Trophoblast cell (in vitro differentiated cells and primary cell): ENCODE results near the gene TM9SF1.

Experiments used
- DNase-seq, 2 donors: peaks; one replicate each; pipeline ENCODE4 v3.0.0-alpha.2; 2016
- H2AFZ ChIP-seq: 2 replicates; pipeline ENCODE4 v1.6.1; 2013; ENCODE audit warnings: low read length, moderate library complexity, mild to moderate bottlenecking; ENCODE audit not compliant: insufficient read depth, poor library complexity
- H2AK5ac ChIP-seq: 2 replicates; pipeline ENCODE4 v1.6.1; 2013; ENCODE audit warnings: mild to moderate bottlenecking, low read length
- H2BK120ac ChIP-seq: 2 replicates; pipeline ENCODE4 v1.6.1; 2013; ENCODE audit warnings: low read length, mild to moderate bottlenecking, moderate library complexity; ENCODE audit not compliant: insufficient read depth, poor library complexity
- H2BK12ac ChIP-seq: 2 replicates; pipeline ENCODE4 v1.6.1; 2013; ENCODE audit warnings: mild to moderate bottlenecking, low read length, moderate library complexity
- H2BK5ac ChIP-seq: 2 replicates; pipeline ENCODE4 v1.6.1; 2013; ENCODE audit warnings: low read length, low read depth, moderate library complexity, mild to moderate bottlenecking; ENCODE audit not compliant: poor library complexity
- H3K14ac ChIP-seq: 2 replicates; pipeline ENCODE4 v1.6.1; 2013; ENCODE audit warnings: mild to moderate bottlenecking, low read length
- H3K18ac ChIP-seq: 2 replicates; pipeline ENCODE4 v1.6.1; 2013; ENCODE audit warnings: mild to moderate bottlenecking, low read length
- H3K23ac ChIP-seq: 2 replicates; pipeline ENCODE4 v1.6.1; 2013; ENCODE audit warnings: low read length
- H3K27ac ChIP-seq: 2 replicates; pipeline ENCODE4 v1.5.1; 2013; ENCODE audit warnings: low read depth, mild to moderate bottlenecking, inconsistent platforms, low read length, moderate library complexity
- H3K27me3 ChIP-seq: 2 replicates; pipeline ENCODE4 v1.6.1; 2013; ENCODE audit warnings: inconsistent platforms, mild to moderate bottlenecking, low read length, moderate library complexity; ENCODE audit not compliant: insufficient read depth
- H3K36me3 ChIP-seq, 2 experiments: 1 replicate in 1 of 2; 2 replicates in 1 of 2; pipeline ENCODE4 v1.6.1; 2013; ENCODE audit warnings: low read length in 2 of 2, mild to moderate bottlenecking in 2 of 2, moderate library complexity in 1 of 2; ENCODE audit not compliant: insufficient read depth in 2 of 2, control insufficient read depth in 1 of 2
- H3K4ac ChIP-seq: 2 replicates; pipeline ENCODE4 v1.6.1; 2013; ENCODE audit warnings: low read depth, mild to moderate bottlenecking, low read length, moderate library complexity
- H3K4me1 ChIP-seq, 2 experiments: 1 replicate in 1 of 2; 2 replicates in 1 of 2; pipeline ENCODE4 v1.6.1; 2013; ENCODE audit warnings: low read length in 2 of 2, mild to moderate bottlenecking in 2 of 2, moderate library complexity in 1 of 2; ENCODE audit not compliant: insufficient read depth in 2 of 2, control insufficient read depth in 1 of 2
- H3K4me2 ChIP-seq: 2 replicates; pipeline ENCODE4 v1.6.1; 2013; ENCODE audit warnings: inconsistent platforms, mild to moderate bottlenecking, low read length, moderate library complexity
- H3K4me3 ChIP-seq: 2 replicates; pipeline ENCODE4 v1.5.1; 2013; ENCODE audit warnings: mild to moderate bottlenecking, low read depth, low read length, inconsistent platforms
- H3K79me1 ChIP-seq: one replicate; pipeline ENCODE4 v1.6.1; 2013; ENCODE audit warnings: low read length
- H3K79me2 ChIP-seq: 2 replicates; pipeline ENCODE4 v1.6.1; 2013; ENCODE audit warnings: low read length, mild to moderate bottlenecking; ENCODE audit not compliant: control insufficient read depth, insufficient read depth, poor library complexity
- H3K9ac ChIP-seq: 2 replicates; pipeline ENCODE4 v1.6.1; 2013; ENCODE audit warnings: mild to moderate bottlenecking, low read length
- H3K9me3 ChIP-seq: 2 replicates; pipeline ENCODE4 v1.6.1; 2013; ENCODE audit warnings: low read depth, mild to moderate bottlenecking, control low read depth, inconsistent platforms, low read length; ENCODE audit not compliant: insufficient read depth
- H4K12ac ChIP-seq: 2 replicates; pipeline ENCODE4 v1.6.1; 2013; ENCODE audit warnings: low read depth, mild to moderate bottlenecking, low read length, moderate library complexity
- H4K8ac ChIP-seq: 2 replicates; pipeline ENCODE4 v1.6.1; 2013; ENCODE audit warnings: low read depth, mild to moderate bottlenecking, low read length, moderate library complexity
- H4K91ac ChIP-seq: one replicate; pipeline ENCODE4 v1.6.1; 2013; ENCODE audit warnings: low read depth, mild to moderate bottlenecking, low read length, moderate library complexity
- WGBS: extraction: QIAGEN DNeasy Blood & Tissue Kit; methylation state at CpG from one replicate; pipeline ENCODE4 v1.1.7; 2013; ENCODE audit warnings: missing lambda C conversion rate; ENCODE audit not compliant: insufficient read length, insufficient coverage; ENCODE audit errors: extremely low coverage; 5-methylcytosine and 5-hydroxymethylcytosine counted together

Gene TM9SF1

GRCh38 chr14:24232645-24233537 is 37.6 kb upstream of the TM9SF1 start, which contains the start of gene GMPR2:
TSS of gene GMPR2 (plus strand) at chr14:24232929. CDS start at chr14:24233254, 325 bp downstream.
- H3K9ac ChIP-seq: peak within 1 kb of the TSS; percentile 81
- peak within 1 kb of the TSS; percentile 70 for H2BK5ac ChIP-seq
- H2BK120ac ChIP-seq: peak within 1 kb of the TSS; percentile 77
- H3K4me1 ChIP-seq: peaks cover 8 to 10% of the 10 kb centered on the region in 2 experiments
- H2AFZ ChIP-seq: peak within 1 kb of the TSS; percentile 56
- WGBS: no CpG with 5 or more reads among the region's 38 CpGs
- H3K23ac ChIP-seq: no peak within 1 kb of the TSS
- DNase-seq: peak in 1 of 2 donors; percentile 54
- peak within 1 kb of the TSS; percentile 94 for H4K8ac ChIP-seq
- peak within 1 kb of the TSS; percentile 67 for H3K18ac ChIP-seq
- H3K79me2 ChIP-seq: peaks cover 15% of the 10 kb centered on the region
- H4K91ac ChIP-seq: peak within 1 kb of the TSS; percentile 81
- H3K4me3 ChIP-seq: peak within 1 kb of the TSS; percentile 96
- H3K4ac ChIP-seq: peak within 1 kb of the TSS; percentile 72
- H3K14ac ChIP-seq: peak within 1 kb of the TSS; percentile 71
- peak within 1 kb of the TSS; percentile 84 for H3K4me2 ChIP-seq
- H2BK12ac ChIP-seq: no peak within 1 kb of the TSS
- H3K9me3 ChIP-seq: no peaks in the 10 kb centered on the region
- peak within 1 kb of the TSS; percentile 49 for H2AK5ac ChIP-seq
- H3K27ac ChIP-seq: peak within 1 kb of the TSS; percentile 94
- no peaks in the 10 kb centered on the region for H3K27me3 ChIP-seq
- H3K36me3 ChIP-seq: peaks cover 16 to 27% of the 10 kb centered on the region in 2 experiments
- peak within 1 kb of the TSS; percentile 83 for H4K12ac ChIP-seq
- H3K79me1 ChIP-seq: peaks cover 16% of the 10 kb centered on the region

GRCh38 chr14:24232121-24232644 is 36.9 kb upstream of the TM9SF1 start, which contains the start of gene NEDD8:
TSS of gene NEDD8 (minus strand) at chr14:24232367. CDS start at chr14:24232267, 100 bp downstream.
- Histone ChIP-seq H2BK12ac (no peak within 1 kb of the TSS), H3K27me3 (no peaks in the 10 kb centered on the region), H3K4ac (peak within 1 kb of the TSS; percentile 72), H3K4me1 (peaks cover 8 to 10% of the 10 kb centered on the region in 2 experiments), H3K36me3 (peaks cover 11 to 23% of the 10 kb centered on the region in 2 experiments), H2BK5ac (peak within 1 kb of the TSS; percentile 70), H3K4me3 (peak within 1 kb of the TSS; percentile 96), H3K9me3 (no peaks in the 10 kb centered on the region), H4K91ac (peak within 1 kb of the TSS; percentile 81), H3K18ac (peak within 1 kb of the TSS; percentile 67), H4K12ac (peak within 1 kb of the TSS; percentile 83), H3K27ac (peak within 1 kb of the TSS; percentile 94), H3K9ac (peak within 1 kb of the TSS; percentile 81), H2AK5ac (peak within 1 kb of the TSS; percentile 49), H3K14ac (peak within 1 kb of the TSS; percentile 71), H3K4me2 (peak within 1 kb of the TSS; percentile 84), H2BK120ac (peak within 1 kb of the TSS; percentile 77), H4K8ac (peak within 1 kb of the TSS; percentile 94), H2AFZ (peak within 1 kb of the TSS; percentile 56), H3K79me2 (peaks cover 15% of the 10 kb centered on the region), H3K79me1 (peaks cover 16% of the 10 kb centered on the region), H3K23ac (no peak within 1 kb of the TSS)
- peak; percentile 95 for DNase-seq
- WGBS: no CpG with 5 or more reads among the region's 30 CpGs

- Histone ChIP-seq H2AK5ac (peak overlapping the region; percentile 1), H2BK120ac (peak overlapping the region; percentile 40), H4K12ac (peak overlapping the region; percentile 83), H3K4ac (peak overlapping the region; percentile 72), H3K23ac (no peak overlapping the region), H3K9me3 (no peaks in the 10 kb centered on the region), H3K27me3 (no peaks in the 10 kb centered on the region), H3K36me3 (peaks cover 6 to 17% of the 10 kb centered on the region in 2 experiments), H3K9ac (peak overlapping the region; percentile 81), H3K79me2 (peaks cover 15% of the 10 kb centered on the region), H4K91ac (peak overlapping the region; percentile 81), H3K4me3 (peak overlapping the region; percentile 96), H2AFZ (peak overlapping the region; percentile 56), H4K8ac (peak overlapping the region; percentile 92), H3K79me1 (peaks cover 16% of the 10 kb centered on the region), H3K4me2 (peak overlapping the region; percentile 84), H3K18ac (peak overlapping the region; percentile 61), H2BK5ac (peak overlapping the region; percentile 18), H3K4me1 (peaks cover 8 to 10% of the 10 kb centered on the region in 2 experiments), H3K27ac (peak overlapping the region; percentile 94), H3K14ac (peak overlapping the region; percentile 65), H2BK12ac (no peak overlapping the region)
- peak in 1 of 2 donors; percentile 10 for DNase-seq
- WGBS: no CpG with 5 or more reads among the region's 23 CpGs
These were observed 36.3 kb upstream of the TM9SF1 start for GRCh38 chr14:24231263-24232120.

- H3K79me2 ChIP-seq: peaks cover 15% of the 10 kb centered on the region
- H3K4ac ChIP-seq: no peak overlapping the region
- H4K8ac ChIP-seq: no peak overlapping the region
- H3K4me3 ChIP-seq: no peak overlapping the region
- no peak overlapping the region for H2AK5ac ChIP-seq
- H2BK5ac ChIP-seq: no peak overlapping the region
- no peak overlapping the region for H3K9ac ChIP-seq
- H3K27ac ChIP-seq: no peak overlapping the region
- no CpG with 5 or more reads among the region's 1 CpG for WGBS
- peaks cover 8 to 10% of the 10 kb centered on the region in 2 experiments for H3K4me1 ChIP-seq
- no peak overlapping the region for H4K12ac ChIP-seq
- no peak overlapping the region for H4K91ac ChIP-seq
- H3K4me2 ChIP-seq: no peak overlapping the region
- H2BK12ac ChIP-seq: no peak overlapping the region
- no peak overlapping the region for H3K18ac ChIP-seq
- H3K36me3 ChIP-seq: peaks cover 12% of the 10 kb centered on the region in 2 experiments
- no peak for DNase-seq
- H3K9me3 ChIP-seq: no peaks in the 10 kb centered on the region
- H2AFZ ChIP-seq: no peak overlapping the region
- H3K79me1 ChIP-seq: peaks cover 16% of the 10 kb centered on the region
- H2BK120ac ChIP-seq: no peak overlapping the region
- no peak overlapping the region for H3K23ac ChIP-seq
- H3K14ac ChIP-seq: no peak overlapping the region
- H3K27me3 ChIP-seq: no peaks in the 10 kb centered on the region
These were observed 33.7 kb upstream of the TM9SF1 start for GRCh38 chr14:24228902-24229301.
